CD8-positive, alpha-beta memory T cell (primary cell): ENCODE results near the gene UAP1. TPM values are rescaled to one million over a fixed set of nuclear protein-coding genes. Genes with fewer than 3 reads are reported as not detected.
"Not testable (repeated sequence)": the region's sequence is repeated elsewhere in the genome, so short reads cannot be mapped to it uniquely, and the experiment has no call there.

ENCODE experiments used
- CTCF ChIA-PET: fragments of 350-600 bp; sonication (Branson Sonifier 250); formaldehyde crosslinking; loops from one replicate; lab custom pipeline; 2021; ENCODE audit warnings: antibody characterized with exemption; lab: Charles Lee
- POLR2A ChIA-PET: fragments of 350-600 bp; sonication (Branson Sonifier 250); formaldehyde crosslinking; loops from one replicate; lab custom pipeline; 2021; ENCODE audit warnings: antibody characterized with exemption; lab: Charles Lee
- DNase-seq, 5 donors: peaks; one replicate each; pipeline versions ENCODE4 v3.0.0 to v3.0.0-alpha.2; 2020 to 2022; ENCODE audit warnings: mixed read lengths in 1 of 5
- H3K27ac ChIP-seq: one replicate; pipeline ENCODE4 v1.7.0; 2013; ENCODE audit warnings: low read depth, mild to moderate bottlenecking, low read length, moderate library complexity
- H3K27me3 ChIP-seq: 2 replicates; pipeline ENCODE4 v1.7.0; 2013; ENCODE audit warnings: low read length, mild to moderate bottlenecking; ENCODE audit not compliant: insufficient read depth, poor library complexity, severe bottlenecking
- H3K36me3 ChIP-seq: 2 replicates; pipeline ENCODE4 v1.7.0; 2013; ENCODE audit warnings: mild to moderate bottlenecking, low read length, moderate library complexity; ENCODE audit not compliant: insufficient read depth
- H3K4me1 ChIP-seq: 2 replicates; pipeline ENCODE4 v1.7.0; 2013; ENCODE audit warnings: mild to moderate bottlenecking, low read length, moderate library complexity; ENCODE audit not compliant: insufficient read depth
- H3K4me3 ChIP-seq: 2 replicates; pipeline ENCODE4 v1.7.0; 2013; ENCODE audit warnings: mild to moderate bottlenecking, low read length
- H3K9me3 ChIP-seq: 2 replicates; pipeline ENCODE4 v1.7.0; 2013; ENCODE audit warnings: mild to moderate bottlenecking, low read length
- H3K27ac Mint-ChIP-seq, 8 donors: one replicate each; pipeline ENCODE4 v1.8.0; 2020 to 2021; ENCODE audit warnings: mixed read lengths in 8 of 8, mild to moderate bottlenecking in 6 of 8, inconsistent platforms in 3 of 8, moderate library complexity in 3 of 8
- H3K27me3 Mint-ChIP-seq, 2 donors: one replicate each; pipeline ENCODE4 v1.8.0; 2020 to 2021; ENCODE audit warnings: mixed read lengths in 2 of 2, mild to moderate bottlenecking in 1 of 2, moderate library complexity in 1 of 2
- H3K36me3 Mint-ChIP-seq, 3 donors: one replicate each; pipeline ENCODE4 v1.8.0; 2020 to 2021; ENCODE audit warnings: mixed read lengths in 3 of 3, inconsistent platforms in 1 of 3, mild to moderate bottlenecking in 1 of 3
- H3K4me1 Mint-ChIP-seq, 3 donors: one replicate each; pipeline ENCODE4 v1.8.0; 2020 to 2021; ENCODE audit warnings: mixed read lengths in 3 of 3, inconsistent platforms in 1 of 3, mild to moderate bottlenecking in 1 of 3
- H3K4me3 Mint-ChIP-seq, 7 donors: one replicate each; pipeline ENCODE4 v1.8.0; 2020 to 2021; ENCODE audit warnings: mixed read lengths in 7 of 7, mild to moderate bottlenecking in 6 of 7, moderate library complexity in 4 of 7, inconsistent platforms in 2 of 7
- H3K9me3 Mint-ChIP-seq, 5 donors: one replicate each; pipeline ENCODE4 v1.8.0; 2020 to 2022; ENCODE audit warnings: mixed read lengths in 5 of 5, mild to moderate bottlenecking in 3 of 5, moderate library complexity in 2 of 5, inconsistent platforms in 1 of 5
- polyA plus RNA-seq: library from polyadenylated mRNA; unstranded; fragments of 300-500 nt; fragmentation: Illumina TruSeq; gene quantifications from one replicate; pipeline ENCODE4 v1.2.3, GENCODE V29; 2021
- total RNA-seq, 2 experiments: library from RNA; stranded (reverse); gene quantifications; one replicate each; pipeline ENCODE4 v1.2.3, GENCODE V29; 2021

UAP1 gene
- total and polyA plus RNA-seq, 3 experiments from 2014 or later: 36.6 to 37.9 (median 37.2) TPM

DNA sequence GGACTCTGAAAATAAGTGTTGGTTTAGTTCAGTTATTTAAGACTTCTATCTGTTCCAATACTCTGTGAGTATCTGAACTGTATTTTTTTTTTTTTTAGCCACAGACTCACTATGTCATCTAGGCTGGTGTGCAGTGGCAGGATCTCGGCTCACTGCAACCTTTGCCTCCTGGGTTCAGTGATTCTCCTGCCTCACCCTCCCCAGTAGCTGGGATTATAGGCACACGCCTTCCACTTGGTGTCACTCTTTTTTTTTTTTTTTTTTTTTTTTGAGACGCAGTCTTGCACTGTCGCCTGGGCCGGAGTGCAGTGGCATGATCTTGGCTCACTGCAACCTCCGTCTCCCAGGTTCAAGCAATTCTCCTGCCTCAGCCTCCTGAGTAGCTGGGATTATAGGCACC lies 21.4 kb downstream of the UAP1 start:
- CTCF ChIA-PET, H3K27ac ChIP-seq, H3K9me3 ChIP-seq, H3K4me3 Mint-ChIP-seq, POLR2A ChIA-PET, H3K4me3 ChIP-seq, H3K9me3 Mint-ChIP-seq, H3K4me1 Mint-ChIP-seq, H3K27me3 Mint-ChIP-seq, H3K27me3 ChIP-seq, H3K4me1 ChIP-seq, DNase-seq, H3K36me3 ChIP-seq, H3K27ac Mint-ChIP-seq: not testable (repeated sequence)
- peaks cover 14 to 52% (median 21%) of the 10 kb centered on the region in 3 donors for H3K36me3 Mint-ChIP-seq

DNA sequence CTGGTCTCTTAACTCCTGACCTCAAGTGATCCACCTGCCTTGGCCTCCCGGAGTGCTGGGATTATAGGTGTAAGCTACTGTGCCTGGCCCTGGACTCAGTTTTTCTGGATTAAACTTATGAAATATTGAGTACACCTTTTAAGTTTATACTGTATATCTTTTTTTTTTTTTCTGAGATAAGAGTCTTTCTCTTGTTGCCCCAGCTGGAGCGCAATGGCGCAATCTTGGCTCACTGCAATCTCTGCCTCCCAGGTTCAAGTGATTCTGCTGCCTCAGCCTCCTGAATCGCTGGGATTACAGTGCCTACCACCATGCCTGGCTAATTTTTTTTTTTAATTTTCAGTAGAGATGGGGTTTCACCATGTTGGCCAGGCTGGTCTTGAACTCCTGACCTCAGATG lies 23.6 kb downstream of the UAP1 start:
- H3K9me3 Mint-ChIP-seq, H3K27me3 Mint-ChIP-seq, DNase-seq, POLR2A ChIA-PET, H3K9me3 ChIP-seq, CTCF ChIA-PET, H3K27ac ChIP-seq, H3K4me3 Mint-ChIP-seq, H3K27me3 ChIP-seq, H3K4me3 ChIP-seq, H3K4me1 Mint-ChIP-seq, H3K36me3 ChIP-seq, H3K4me1 ChIP-seq: not testable (repeated sequence)
- Mint-ChIP-seq H3K36me3 (peaks cover 15 to 54% (median 25%) of the 10 kb centered on the region in 3 donors), H3K27ac (peak overlapping the region in 1 of 8 donors; percentile 54)

- H3K4me3 Mint-ChIP-seq: no peak overlapping the region
- no peak overlapping the region for H3K27ac Mint-ChIP-seq
- no peak for DNase-seq
- no peaks in the 10 kb centered on the region for H3K4me1 Mint-ChIP-seq
- H3K9me3 Mint-ChIP-seq: no peaks in the 10 kb centered on the region
- CTCF ChIA-PET: no interaction called here
- POLR2A ChIA-PET: no interaction called here
- Histone ChIP-seq H3K4me1 (no peaks in the 10 kb centered on the region), H3K4me3 (no peak overlapping the region), H3K27ac (no peak overlapping the region), H3K27me3 (no peaks in the 10 kb centered on the region), H3K36me3 (no peaks in the 10 kb centered on the region), H3K9me3 (no peaks in the 10 kb centered on the region)
- H3K27me3 Mint-ChIP-seq: no peaks in the 10 kb centered on the region
- peaks cover 20 to 54% (median 21%) of the 10 kb centered on the region in 3 donors for H3K36me3 Mint-ChIP-seq
Measured at GRCh38 chr1:162587347-162587746, 25.8 kb downstream of the UAP1 start.

DNA sequence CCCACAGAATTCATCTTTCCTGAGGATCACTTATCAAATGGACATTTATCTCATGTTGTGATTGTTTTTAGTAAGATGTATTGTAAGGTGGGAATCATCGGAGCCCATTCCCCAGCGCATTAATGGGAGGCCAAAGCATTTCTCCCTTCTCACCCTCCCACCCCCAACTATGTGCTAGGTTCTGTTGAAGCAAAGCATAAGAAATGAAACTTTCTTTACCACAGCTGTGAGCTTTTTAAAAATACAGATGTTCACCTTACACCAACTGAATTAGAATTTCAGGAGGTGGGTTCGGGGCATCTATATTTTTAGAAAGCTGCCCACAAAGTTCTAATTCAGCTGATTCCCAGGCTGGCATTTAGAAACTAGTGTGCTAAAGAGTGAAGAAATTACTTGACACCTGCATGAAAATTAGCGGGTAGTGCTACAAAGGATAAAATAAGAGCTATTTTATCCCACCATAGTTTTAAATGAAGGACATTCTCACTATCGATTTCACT lies 26.3 kb downstream of the UAP1 start:
- no peak for DNase-seq
- POLR2A ChIA-PET: no interaction called here
- H3K9me3 Mint-ChIP-seq: no peaks in the 10 kb centered on the region
- Histone ChIP-seq H3K4me1 (no peaks in the 10 kb centered on the region), H3K36me3 (no peaks in the 10 kb centered on the region), H3K27me3 (no peaks in the 10 kb centered on the region), H3K4me3 (no peak overlapping the region), H3K9me3 (no peaks in the 10 kb centered on the region), H3K27ac (no peak overlapping the region)
- peaks cover 23 to 56% (median 25%) of the 10 kb centered on the region in 3 donors for H3K36me3 Mint-ChIP-seq
- H3K27me3 Mint-ChIP-seq: no peaks in the 10 kb centered on the region
- no peak overlapping the region for H3K4me3 Mint-ChIP-seq
- no peaks in the 10 kb centered on the region for H3K4me1 Mint-ChIP-seq
- no peak overlapping the region for H3K27ac Mint-ChIP-seq
- CTCF ChIA-PET: interaction anchor here (0.8 kb wide), 1 partner anchor 13 kb away, joined by 3 read pairs; no protein-coding TSS in a partner anchor

DNA sequence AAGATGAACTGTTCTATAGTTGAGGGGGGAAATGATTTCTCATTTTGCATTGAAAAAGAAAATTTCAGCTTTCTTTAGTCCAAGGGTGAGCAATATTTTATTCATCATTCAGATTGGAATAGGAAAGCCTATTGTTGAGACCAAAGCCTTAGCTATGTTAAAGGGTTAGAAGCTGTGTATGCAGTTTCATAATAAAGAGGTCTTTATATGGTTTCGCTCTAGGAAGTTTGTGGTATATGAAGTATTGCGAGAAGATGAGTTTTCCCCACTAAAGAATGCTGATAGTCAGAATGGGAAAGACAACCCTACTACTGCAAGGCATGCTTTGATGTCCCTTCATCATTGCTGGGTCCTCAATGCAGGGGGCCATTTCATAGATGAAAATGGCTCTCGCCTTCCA lies 28.6 kb downstream of the UAP1 start:
- Mint-ChIP-seq H3K4me3 (no peak overlapping the region), H3K4me1 (no peaks in the 10 kb centered on the region), H3K9me3 (no peaks in the 10 kb centered on the region), H3K36me3 (peaks cover 26 to 68% (median 30%) of the 10 kb centered on the region in 3 donors), H3K27ac (no peak overlapping the region), H3K27me3 (no peaks in the 10 kb centered on the region)
- Histone ChIP-seq H3K4me3 (no peak overlapping the region), H3K9me3 (no peaks in the 10 kb centered on the region), H3K27ac (no peak overlapping the region), H3K4me1 (no peaks in the 10 kb centered on the region), H3K36me3 (no peaks in the 10 kb centered on the region), H3K27me3 (no peaks in the 10 kb centered on the region)
- POLR2A ChIA-PET: no interaction called here
- CTCF ChIA-PET: no interaction called here
- DNase-seq: no peak

DNA sequence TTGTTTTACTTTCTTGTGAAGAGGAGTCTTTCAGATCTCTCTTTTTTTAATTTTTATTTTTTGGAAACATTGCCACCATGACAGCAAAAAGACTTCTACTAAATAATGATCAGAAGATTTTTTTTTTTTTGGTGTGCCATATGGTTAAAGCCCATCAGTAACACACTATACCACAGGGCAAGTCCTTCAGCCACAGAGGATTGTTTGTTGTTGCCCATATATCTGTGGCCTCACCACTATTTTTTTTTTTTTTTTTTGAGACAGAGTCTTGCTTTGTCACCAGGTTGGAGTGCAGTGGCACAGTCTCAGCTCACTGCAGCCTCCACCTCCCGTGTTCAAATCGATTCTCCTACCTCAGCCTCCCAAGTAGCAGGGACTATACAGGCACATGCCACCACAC lies 29.2 kb downstream of the UAP1 start:
- Mint-ChIP-seq H3K4me3 (no peak overlapping the region), H3K27me3 (no peaks in the 10 kb centered on the region), H3K9me3 (no peaks in the 10 kb centered on the region), H3K4me1 (no peaks in the 10 kb centered on the region), H3K27ac (no peak overlapping the region), H3K36me3 (peaks cover 29 to 68% (median 30%) of the 10 kb centered on the region in 3 donors)
- Histone ChIP-seq H3K4me1 (no peaks in the 10 kb centered on the region), H3K36me3 (no peaks in the 10 kb centered on the region), H3K4me3 (no peak overlapping the region), H3K27ac (no peak overlapping the region), H3K9me3 (no peaks in the 10 kb centered on the region), H3K27me3 (no peaks in the 10 kb centered on the region)
- POLR2A ChIA-PET: no interaction called here
- no peak for DNase-seq
- CTCF ChIA-PET: no interaction called here

- Histone ChIP-seq H3K4me1 (no peaks in the 10 kb centered on the region), H3K36me3 (no peaks in the 10 kb centered on the region), H3K9me3 (no peaks in the 10 kb centered on the region), H3K27me3 (no peaks in the 10 kb centered on the region), H3K27ac (no peak overlapping the region), H3K4me3 (no peak overlapping the region)
- Mint-ChIP-seq H3K36me3 (peaks cover 19 to 71% (median 29%) of the 10 kb centered on the region in 3 donors), H3K4me1 (no peaks in the 10 kb centered on the region), H3K9me3 (no peaks in the 10 kb centered on the region), H3K27me3 (no peaks in the 10 kb centered on the region), H3K27ac (peak overlapping the region in 1 of 8 donors; percentile 15), H3K4me3 (no peak overlapping the region)
- POLR2A ChIA-PET: no interaction called here
- CTCF ChIA-PET: no interaction called here
- no peak for DNase-seq
Measured at GRCh38 chr1:162596514-162597170, 35.1 kb downstream of the UAP1 start.

GRCh38 chr1:162599451-162599850 lies 37.9 kb downstream of the UAP1 start:
- H3K27me3 ChIP-seq: no peaks in the 10 kb centered on the region
- H3K4me1 Mint-ChIP-seq: no peaks in the 10 kb centered on the region
- no peak overlapping the region for H3K4me3 Mint-ChIP-seq
- H3K9me3 Mint-ChIP-seq: no peaks in the 10 kb centered on the region
- H3K36me3 Mint-ChIP-seq: peaks cover 13 to 62% (median 25%) of the 10 kb centered on the region in 3 donors
- ChIA-PET POLR2A (no interaction called here), CTCF (no interaction called here)
- H3K9me3 ChIP-seq: no peaks in the 10 kb centered on the region
- H3K4me1 ChIP-seq: no peaks in the 10 kb centered on the region
- H3K27ac ChIP-seq: no peak overlapping the region
- no peak for DNase-seq
- H3K36me3 ChIP-seq: no peaks in the 10 kb centered on the region
- no peak overlapping the region for H3K4me3 ChIP-seq
- no peak overlapping the region for H3K27ac Mint-ChIP-seq
- H3K27me3 Mint-ChIP-seq: no peaks in the 10 kb centered on the region
